Gastrocnemius medialis (tissue), 4 donors: ENCODE measurements around the gene MYCT1.

Source experiments
- POLR2A ChIP-seq, 2 donors: fragments of 450-650 bp; IDR thresholded peaks; one replicate each; pipeline ENCODE4 v1.6.1; 2017; ENCODE audit warnings: antibody characterized with exemption in 2 of 2, mild to moderate bottlenecking in 2 of 2, moderate library complexity in 2 of 2
- TF ChIP-seq, protein P1 (sequence below), 5 experiments: fragments of 450-650 bp in 3 of 5; fragments of 200-600 bp in 2 of 5; sonication (generic) in 2 of 5; IDR thresholded peaks in 4 of 5; conservative IDR thresholded peaks in 1 of 5; 1 replicate in 4 of 5; 2 replicates in 1 of 5; pipeline ENCODE4 v1.5.1; 2016 to 2019; ENCODE audit warnings: antibody characterized with exemption in 5 of 5, mild to moderate bottlenecking in 3 of 5, moderate library complexity in 3 of 5

DNA sequence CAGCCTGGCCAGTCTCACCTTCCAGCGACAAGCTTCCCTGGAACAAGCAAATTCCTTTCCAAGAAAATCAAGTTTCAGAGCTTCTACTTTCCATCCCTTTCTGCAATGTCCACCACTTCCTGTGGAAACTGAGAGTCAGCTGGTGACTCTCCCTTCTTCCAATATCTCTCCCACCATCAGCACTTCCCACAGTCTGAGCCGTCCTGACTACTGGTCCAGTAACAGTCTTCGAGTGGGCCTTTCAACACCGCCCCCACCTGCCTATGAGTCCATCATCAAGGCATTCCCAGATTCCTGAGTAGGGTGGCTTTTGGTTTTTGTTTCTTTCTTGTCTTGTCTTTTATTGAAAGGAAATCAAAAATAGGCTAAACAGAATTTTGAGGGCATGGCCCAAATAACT is 24.3 kb downstream of the MYCT1 start:
- TF ChIP-seq, protein P1, sequence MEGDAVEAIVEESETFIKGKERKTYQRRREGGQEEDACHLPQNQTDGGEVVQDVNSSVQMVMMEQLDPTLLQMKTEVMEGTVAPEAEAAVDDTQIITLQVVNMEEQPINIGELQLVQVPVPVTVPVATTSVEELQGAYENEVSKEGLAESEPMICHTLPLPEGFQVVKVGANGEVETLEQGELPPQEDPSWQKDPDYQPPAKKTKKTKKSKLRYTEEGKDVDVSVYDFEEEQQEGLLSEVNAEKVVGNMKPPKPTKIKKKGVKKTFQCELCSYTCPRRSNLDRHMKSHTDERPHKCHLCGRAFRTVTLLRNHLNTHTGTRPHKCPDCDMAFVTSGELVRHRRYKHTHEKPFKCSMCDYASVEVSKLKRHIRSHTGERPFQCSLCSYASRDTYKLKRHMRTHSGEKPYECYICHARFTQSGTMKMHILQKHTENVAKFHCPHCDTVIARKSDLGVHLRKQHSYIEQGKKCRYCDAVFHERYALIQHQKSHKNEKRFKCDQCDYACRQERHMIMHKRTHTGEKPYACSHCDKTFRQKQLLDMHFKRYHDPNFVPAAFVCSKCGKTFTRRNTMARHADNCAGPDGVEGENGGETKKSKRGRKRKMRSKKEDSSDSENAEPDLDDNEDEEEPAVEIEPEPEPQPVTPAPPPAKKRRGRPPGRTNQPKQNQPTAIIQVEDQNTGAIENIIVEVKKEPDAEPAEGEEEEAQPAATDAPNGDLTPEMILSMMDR (IDR thresholded peaks at IDR 0.05 in 4 of 5, conservative IDR thresholded peaks at IDR 0.05 in 1 of 5): no peak
- TF ChIP-seq POLR2A (IDR thresholded peaks at IDR 0.05): no peak
